OCI-LY1 (cell line): ENCODE data around the gene CXCR6.

Experiments
- H2AFZ ChIP-seq: fragments of 200-600 bp; sonication (generic), shearing (Covaris generic); 2 replicates; pipeline ENCODE4 v1.6.0; 2014; ENCODE audit warnings: antibody characterized with exemption, mild to moderate bottlenecking, low read length
- H3F3A ChIP-seq: fragments of 200-600 bp; sonication (generic), shearing (Covaris generic); 2 replicates; pipeline ENCODE4 v1.6.0; 2014; ENCODE audit warnings: mild to moderate bottlenecking, antibody characterized with exemption, low read length, moderate library complexity; ENCODE audit not compliant: insufficient read depth
- H3K27ac ChIP-seq: fragments of 200-600 bp; sonication (generic); 2 replicates; pipeline ENCODE4 v1.5.1; 2014; ENCODE audit warnings: low read length, mixed run types, mild to moderate bottlenecking, low read depth; ENCODE audit not compliant: poor library complexity, severe bottlenecking
- H3K27me3 ChIP-seq: fragments of 200-600 bp; sonication (generic); 2 replicates; pipeline ENCODE4 v1.6.0; 2014; ENCODE audit warnings: antibody characterized with exemption, mild to moderate bottlenecking, low read length, moderate library complexity; ENCODE audit not compliant: insufficient read depth
- H3K36me3 ChIP-seq: fragments of 200-600 bp; sonication (generic); 2 replicates; pipeline ENCODE4 v1.6.1; 2014; ENCODE audit warnings: mild to moderate bottlenecking, antibody characterized with exemption, low read length, moderate library complexity, mixed read lengths; ENCODE audit not compliant: insufficient read depth
- H3K4me1 ChIP-seq: fragments of 200-600 bp; sonication (generic); 2 replicates; pipeline ENCODE4 v1.5.1; 2014; ENCODE audit warnings: mild to moderate bottlenecking, low read length, moderate library complexity; ENCODE audit not compliant: insufficient read depth, severe bottlenecking
- H3K4me2 ChIP-seq: fragments of 200-600 bp; sonication (generic), shearing (Covaris generic); 2 replicates; pipeline ENCODE4 v1.6.1; 2014; ENCODE audit warnings: low read length
- H3K4me3 ChIP-seq: fragments of 200-600 bp; sonication (generic); 2 replicates; pipeline ENCODE4 v1.5.1; 2014; ENCODE audit warnings: low read length, low read depth, mild to moderate bottlenecking, mixed read lengths; ENCODE audit not compliant: poor library complexity, severe bottlenecking
- H3K79me2 ChIP-seq: fragments of 200-600 bp; shearing (Covaris generic); 2 replicates; pipeline ENCODE4 v1.6.1; 2016; ENCODE audit warnings: mixed run types, low read length, mixed read lengths; ENCODE audit not compliant: insufficient read depth
- H3K9ac ChIP-seq: fragments of 200-600 bp; sonication (generic), shearing (Covaris generic); 2 replicates; pipeline ENCODE4 v1.6.1; 2014; ENCODE audit warnings: mild to moderate bottlenecking, low read length, mixed read lengths
- H3K9me2 ChIP-seq: fragments of 200-600 bp; sonication (generic), shearing (Covaris generic); 2 replicates; pipeline ENCODE4 v1.6.1; 2014; ENCODE audit warnings: low read depth, mild to moderate bottlenecking, low read length, mixed read lengths
- H3K9me3 ChIP-seq: fragments of 200-600 bp; shearing (Covaris generic); 2 replicates; pipeline ENCODE4 v1.6.1; 2014; ENCODE audit warnings: low read length, mixed read lengths
- H4K20me1 ChIP-seq: fragments of 200-600 bp; sonication (generic), shearing (Covaris generic); 2 replicates; pipeline ENCODE4 v1.6.0; 2016; ENCODE audit warnings: mild to moderate bottlenecking, low read length; ENCODE audit not compliant: insufficient read depth
- EZH2 ChIP-seq: fragments of 200-600 bp; sonication (generic), shearing (Covaris generic); IDR thresholded peaks from 2 replicates; pipeline ENCODE4 v1.8.0; 2017; ENCODE audit warnings: borderline replicate concordance, mixed run types, mild to moderate bottlenecking, antibody characterized with exemption, low read length, moderate library complexity, mixed read lengths
- TF ChIP-seq, protein P1 (sequence below): fragments of 200-600 bp; sonication (generic), shearing (Covaris generic); IDR thresholded peaks from 2 replicates; pipeline ENCODE4 v1.5.1; 2017; ENCODE audit warnings: mild to moderate bottlenecking, antibody characterized with exemption, low read length, moderate library complexity, mixed read lengths

CXCR6 gene

DNA sequence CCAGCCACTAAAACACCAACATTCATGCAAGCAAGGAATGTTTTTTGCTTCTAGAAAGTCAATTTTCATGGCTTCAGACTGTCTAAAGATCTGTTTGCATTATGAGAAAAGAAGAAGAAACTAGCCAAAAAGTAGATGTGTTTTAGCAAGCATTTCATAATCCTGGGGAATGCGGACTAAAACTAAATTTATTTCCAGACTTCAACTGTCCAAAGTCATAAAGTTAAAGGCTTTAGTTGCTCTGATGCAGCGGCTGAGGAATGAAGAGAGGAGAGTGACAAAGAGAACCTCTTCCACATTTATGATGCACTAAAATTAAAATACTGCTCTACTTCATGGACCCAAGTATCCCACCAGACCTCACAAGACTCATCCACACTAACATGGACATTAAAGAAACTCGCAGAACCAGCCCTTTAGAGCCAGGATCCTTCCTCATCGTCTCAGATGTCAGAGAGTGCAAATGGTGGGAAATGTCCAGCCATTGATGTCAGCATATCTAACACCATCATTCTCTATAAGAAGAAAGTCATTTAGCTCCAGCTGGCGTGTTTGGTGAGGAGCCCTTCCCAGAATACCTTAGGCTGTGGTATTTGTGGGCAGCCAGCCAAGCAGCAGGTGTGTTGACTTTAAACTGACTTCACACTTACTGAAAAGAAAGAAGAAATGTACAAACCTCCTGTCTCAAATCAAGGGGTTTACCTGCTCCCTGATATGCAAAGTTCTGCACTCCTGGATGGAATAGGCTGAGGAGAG lies 34.9 kb downstream of the CXCR6 start:
- H3K4me3 ChIP-seq: no peak overlapping the region
- H3K9me3 ChIP-seq: no peaks in the 10 kb centered on the region
- peaks cover 88% of the 10 kb centered on the region for H3K36me3 ChIP-seq
- H3K4me2 ChIP-seq: no peak overlapping the region
- H3K27me3 ChIP-seq: no peaks in the 10 kb centered on the region
- H3K9ac ChIP-seq: no peak overlapping the region
- TF ChIP-seq, protein P1, sequence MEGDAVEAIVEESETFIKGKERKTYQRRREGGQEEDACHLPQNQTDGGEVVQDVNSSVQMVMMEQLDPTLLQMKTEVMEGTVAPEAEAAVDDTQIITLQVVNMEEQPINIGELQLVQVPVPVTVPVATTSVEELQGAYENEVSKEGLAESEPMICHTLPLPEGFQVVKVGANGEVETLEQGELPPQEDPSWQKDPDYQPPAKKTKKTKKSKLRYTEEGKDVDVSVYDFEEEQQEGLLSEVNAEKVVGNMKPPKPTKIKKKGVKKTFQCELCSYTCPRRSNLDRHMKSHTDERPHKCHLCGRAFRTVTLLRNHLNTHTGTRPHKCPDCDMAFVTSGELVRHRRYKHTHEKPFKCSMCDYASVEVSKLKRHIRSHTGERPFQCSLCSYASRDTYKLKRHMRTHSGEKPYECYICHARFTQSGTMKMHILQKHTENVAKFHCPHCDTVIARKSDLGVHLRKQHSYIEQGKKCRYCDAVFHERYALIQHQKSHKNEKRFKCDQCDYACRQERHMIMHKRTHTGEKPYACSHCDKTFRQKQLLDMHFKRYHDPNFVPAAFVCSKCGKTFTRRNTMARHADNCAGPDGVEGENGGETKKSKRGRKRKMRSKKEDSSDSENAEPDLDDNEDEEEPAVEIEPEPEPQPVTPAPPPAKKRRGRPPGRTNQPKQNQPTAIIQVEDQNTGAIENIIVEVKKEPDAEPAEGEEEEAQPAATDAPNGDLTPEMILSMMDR: no peak
- no peak for TF ChIP-seq EZH2
- H3K79me2 ChIP-seq: no peaks in the 10 kb centered on the region
- H3K27ac ChIP-seq: peak overlapping the region; percentile 45
- no peaks in the 10 kb centered on the region for H3K9me2 ChIP-seq
- no peaks in the 10 kb centered on the region for H4K20me1 ChIP-seq
- peaks cover 23% of the 10 kb centered on the region for H3K4me1 ChIP-seq
- no peak overlapping the region for H2AFZ ChIP-seq
- H3F3A ChIP-seq: no peaks in the 10 kb centered on the region

DNA sequence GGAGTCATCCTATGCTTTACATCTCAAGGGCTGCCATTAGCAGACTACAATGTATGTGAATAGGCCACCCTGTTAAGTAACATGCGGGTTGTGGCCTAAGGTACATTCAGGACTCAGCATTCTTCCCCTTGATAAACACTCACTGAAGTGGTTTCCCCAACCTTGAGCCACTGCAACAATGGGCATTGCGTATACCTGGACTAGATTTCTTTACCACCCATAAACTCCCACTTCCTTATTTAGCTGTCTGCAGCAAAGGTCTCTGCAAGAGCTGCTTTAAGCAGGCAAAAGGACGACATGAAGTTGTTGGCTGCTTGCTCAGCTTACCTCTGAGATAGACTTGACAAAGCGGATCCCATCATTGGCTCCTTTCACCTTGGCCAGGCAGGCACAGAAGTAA lies 36.1 kb downstream of the CXCR6 start:
- Histone ChIP-seq H3K4me2 (no peak overlapping the region), H3K4me3 (no peak overlapping the region), H4K20me1 (no peaks in the 10 kb centered on the region), H3F3A (no peaks in the 10 kb centered on the region), H2AFZ (no peak overlapping the region), H3K36me3 (peaks cover 89% of the 10 kb centered on the region), H3K9me3 (no peaks in the 10 kb centered on the region), H3K79me2 (no peaks in the 10 kb centered on the region), H3K27me3 (no peaks in the 10 kb centered on the region), H3K9me2 (no peaks in the 10 kb centered on the region), H3K27ac (peak overlapping the region; percentile 45), H3K4me1 (peaks cover 23% of the 10 kb centered on the region), H3K9ac (no peak overlapping the region)
- no peak for TF ChIP-seq EZH2
- TF ChIP-seq, protein P1: no peak

DNA sequence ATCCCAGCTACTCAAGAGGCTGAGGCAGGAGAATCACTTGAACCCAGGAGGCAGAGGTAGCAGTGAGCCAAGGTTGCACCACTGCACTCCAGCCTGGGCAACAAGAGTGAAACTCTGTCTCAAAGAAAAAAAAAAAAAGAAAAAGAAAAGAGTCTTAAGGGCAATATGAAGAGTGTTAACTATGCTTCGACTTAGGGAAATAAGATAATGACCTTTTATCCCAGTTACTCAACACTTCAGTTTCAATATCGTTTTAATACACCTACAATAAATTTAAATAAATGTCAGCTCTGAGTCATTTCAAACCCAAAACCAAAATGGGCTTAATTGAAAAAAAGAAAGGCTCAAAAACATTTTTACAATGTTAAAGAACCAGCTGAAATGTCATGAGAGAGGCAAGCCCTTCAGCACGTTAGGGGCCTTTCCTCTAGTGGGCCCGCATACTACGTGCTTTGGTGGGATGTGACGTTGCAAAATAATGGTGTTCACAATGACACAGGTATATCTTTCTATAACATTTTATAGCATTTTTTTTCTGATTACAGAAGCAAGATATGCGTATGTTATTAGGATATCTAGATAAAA lies 37.1 kb downstream of the CXCR6 start:
- Histone ChIP-seq H3F3A (no peaks in the 10 kb centered on the region), H3K4me2 (no peak overlapping the region), H3K36me3 (peaks cover 88% of the 10 kb centered on the region), H3K4me3 (no peak overlapping the region), H3K4me1 (peaks cover 23% of the 10 kb centered on the region), H3K79me2 (no peaks in the 10 kb centered on the region), H3K9ac (no peak overlapping the region), H4K20me1 (no peaks in the 10 kb centered on the region), H3K9me3 (no peaks in the 10 kb centered on the region), H2AFZ (no peak overlapping the region), H3K9me2 (no peaks in the 10 kb centered on the region), H3K27me3 (no peaks in the 10 kb centered on the region), H3K27ac (no peak overlapping the region)
- TF ChIP-seq EZH2: no peak
- TF ChIP-seq, protein P1: no peak
